Iris pigment epithelial cell (primary cell): ENCODE measurements around the gene FPGS.
"Not testable (repeated sequence)": the region's sequence is repeated elsewhere in the genome, so short reads cannot be mapped to it uniquely, and the experiment has no call there.

Experiments
- DNase-seq: peaks from one replicate; pipeline ENCODE4 v3.0.0-alpha.2; 2011; ENCODE audit warnings: low read depth

The FPGS gene

GRCh38 chr9:127812936-127813675, 10.4 kb downstream of the FPGS start:
- DNase-seq: no peak

DNA sequence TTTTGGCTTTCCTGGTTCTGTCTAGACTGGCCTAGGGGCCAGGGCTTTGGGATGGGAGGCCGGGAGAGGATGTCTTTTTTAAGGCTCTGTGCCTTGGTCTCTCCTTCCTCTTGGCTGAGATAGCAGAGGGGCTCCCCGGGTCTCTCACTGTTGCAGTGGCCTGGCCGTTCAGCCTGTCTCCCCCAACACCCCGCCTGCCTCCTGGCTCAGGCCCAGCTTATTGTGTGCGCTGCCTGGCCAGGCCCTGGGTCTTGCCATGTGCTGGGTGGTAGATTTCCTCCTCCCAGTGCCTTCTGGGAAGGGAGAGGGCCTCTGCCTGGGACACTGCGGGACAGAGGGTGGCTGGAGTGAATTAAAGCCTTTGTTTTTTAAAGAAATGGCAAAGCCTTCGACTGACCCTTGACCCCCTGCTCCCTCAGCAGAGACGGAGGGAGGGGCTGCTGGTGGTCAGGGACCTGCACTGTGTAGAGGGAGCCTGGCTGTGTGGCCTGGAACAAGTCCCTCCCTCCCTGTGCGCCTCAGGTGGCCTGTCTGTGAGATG, 11.1 kb downstream of the FPGS start:
- DNase-seq: no peak

DNA sequence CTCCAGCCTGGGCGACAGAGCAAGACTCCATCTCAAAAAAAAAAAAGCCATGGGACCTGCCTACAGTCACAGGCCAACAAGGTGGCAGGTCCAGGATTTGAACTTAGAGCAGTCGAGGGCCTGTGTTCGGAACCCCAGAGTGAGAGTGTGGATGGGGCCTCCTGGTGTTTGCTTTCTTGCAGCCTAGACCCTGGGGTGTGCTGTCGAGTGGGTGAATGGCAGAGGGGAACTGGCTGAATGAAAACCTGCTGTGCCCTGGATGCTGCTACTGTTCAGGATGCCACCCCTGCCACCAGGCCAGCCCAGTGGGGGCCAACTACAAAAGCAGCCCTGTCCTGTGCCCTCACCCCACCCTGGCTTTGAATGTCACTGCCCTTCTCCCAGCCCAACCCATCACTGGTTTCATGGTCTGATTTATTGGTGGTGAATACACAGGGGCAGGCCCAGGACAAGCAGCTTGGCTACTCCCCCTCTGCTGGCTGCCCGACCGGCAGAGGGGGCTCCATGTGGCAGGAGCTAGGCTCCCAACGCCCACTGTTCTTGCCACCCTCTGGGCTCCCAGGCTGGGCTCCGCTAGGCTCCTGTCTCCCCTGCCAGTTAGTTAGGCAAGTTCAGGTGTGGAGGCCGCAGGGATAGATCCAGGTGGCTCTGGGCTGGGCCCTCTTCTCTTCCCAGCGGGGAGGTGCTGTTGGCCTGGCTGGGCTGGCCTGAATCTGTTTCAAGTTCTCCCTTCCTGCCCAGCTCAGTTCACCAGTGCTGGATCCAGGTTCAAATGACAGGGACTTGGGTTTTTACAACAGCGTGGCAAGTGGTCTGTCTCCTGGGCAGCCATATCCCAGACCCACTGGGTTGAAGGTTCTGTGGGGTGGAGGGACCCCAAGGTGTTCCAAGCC, 12.2 kb downstream of the FPGS start:
- DNase-seq: no peak

DNA sequence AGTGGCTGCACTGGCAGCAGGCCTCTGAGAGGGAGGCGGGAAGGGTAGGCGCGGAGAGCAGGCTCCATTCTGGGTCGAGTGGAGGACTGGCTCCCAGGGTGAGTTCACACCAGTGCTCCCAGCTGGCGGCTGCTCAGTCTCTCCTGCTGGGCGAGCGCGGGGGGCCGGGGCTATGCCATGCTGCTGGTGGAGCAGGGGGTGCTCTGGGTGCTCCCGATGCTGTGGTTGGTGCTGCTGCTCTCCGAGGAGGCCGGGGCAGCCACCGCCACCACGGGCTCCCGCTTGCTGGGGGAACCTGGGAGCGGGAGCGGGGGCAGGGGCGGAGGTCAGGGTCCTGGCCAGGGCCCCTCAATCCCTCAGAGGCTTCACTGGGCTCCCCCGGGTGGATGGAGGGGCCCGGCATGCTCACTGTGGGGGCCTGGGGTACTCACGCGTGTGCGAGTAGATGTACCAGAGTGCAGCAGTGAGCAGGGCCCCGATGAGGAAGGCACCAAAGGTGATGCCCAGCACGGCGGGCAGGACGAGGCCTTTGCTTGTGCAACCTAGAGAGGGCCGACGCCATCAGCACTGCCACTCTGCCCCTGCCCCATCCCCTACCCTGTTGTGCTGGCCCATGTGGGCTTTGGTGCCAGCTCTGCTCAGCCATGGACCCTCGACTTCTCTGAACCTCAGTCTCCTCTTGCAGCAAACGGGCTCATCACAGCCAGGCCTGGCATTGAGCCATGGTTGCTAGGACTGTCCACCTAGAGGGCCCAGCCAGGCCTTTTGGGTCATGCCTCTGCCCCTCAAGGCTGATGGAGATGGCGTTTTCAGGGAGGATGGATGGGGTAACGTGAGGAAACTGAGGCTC, 13.1 kb downstream of the FPGS start:
- no peak for DNase-seq

GRCh38 chr9:127816362-127816725, 13.7 kb downstream of the FPGS start:
- no peak for DNase-seq

DNA sequence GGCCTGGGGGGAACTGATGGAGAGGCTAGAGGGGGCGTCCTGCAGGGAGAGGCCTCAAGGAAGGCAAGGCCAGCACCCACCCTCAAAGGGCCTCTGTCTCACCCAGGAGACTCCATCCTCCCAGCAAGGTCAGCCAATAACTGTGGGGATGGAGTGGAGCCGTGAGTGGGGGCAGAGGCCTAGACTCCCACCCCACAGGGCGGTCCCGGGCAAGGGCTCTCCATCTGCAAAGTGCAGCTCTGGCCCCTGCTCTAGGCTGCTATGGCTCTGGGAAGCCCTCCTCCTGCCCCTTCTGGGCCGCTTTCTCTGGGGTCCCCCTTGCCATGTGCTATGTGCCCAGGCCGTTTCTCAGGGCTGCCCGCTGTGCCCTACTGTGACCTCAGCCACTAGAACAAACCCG, 14.0 kb downstream of the FPGS start:
- no peak for DNase-seq

DNA sequence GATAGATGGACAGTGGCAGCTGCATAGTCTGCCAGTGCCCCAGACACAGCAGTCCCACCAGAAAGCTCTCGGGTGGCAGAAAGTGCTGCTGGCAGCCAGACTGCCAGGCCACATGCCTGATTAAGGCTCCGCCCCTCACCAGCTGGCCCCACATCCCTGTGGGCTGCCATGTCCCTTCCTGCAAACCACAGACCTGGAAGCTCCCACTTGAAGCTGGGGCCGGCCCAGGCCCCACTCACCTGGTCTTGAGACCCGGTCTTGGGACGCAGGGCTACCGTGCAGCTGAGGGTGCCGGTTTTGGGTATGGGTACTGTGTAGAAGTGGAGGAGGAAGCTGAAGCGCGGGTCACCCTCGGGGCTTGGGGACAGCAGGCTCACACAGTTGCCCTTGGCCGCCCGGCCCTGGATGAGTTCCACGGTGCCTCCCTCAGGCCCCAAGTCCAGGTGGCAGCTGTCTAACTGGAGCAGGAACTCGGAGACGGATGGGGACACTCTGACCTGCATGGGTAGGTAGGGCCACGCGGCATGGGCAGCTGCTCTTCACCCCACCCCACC, 15.3 kb downstream of the FPGS start:
- DNase-seq: no peak

- no peak for DNase-seq
Measured at GRCh38 chr9:127818574-127818973, 15.9 kb downstream of the FPGS start.

DNA sequence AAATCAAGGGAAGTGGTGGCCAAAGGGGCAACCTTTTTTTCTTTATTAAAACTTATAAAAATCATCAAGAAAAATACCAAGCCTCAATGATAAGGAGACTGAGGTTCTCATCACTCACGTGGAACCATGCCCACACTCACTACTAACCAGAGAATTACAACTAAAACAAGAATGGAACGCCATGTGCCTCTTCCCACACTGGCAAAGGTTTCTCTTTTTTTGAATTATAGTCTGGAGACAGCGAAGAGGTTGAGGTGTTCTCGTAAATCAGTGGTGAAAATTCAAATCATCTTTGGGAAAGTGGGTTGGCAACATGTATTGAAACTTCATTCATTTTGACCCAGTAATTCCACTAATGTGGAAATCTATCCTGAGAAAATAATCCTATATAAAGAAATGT, 19.4 kb downstream of the FPGS start:
- DNase-seq: no peak

GRCh38 chr9:127825319-127826051, 22.8 kb downstream of the FPGS start:
- DNase-seq: no peak

- no peak for DNase-seq
Measured at GRCh38 chr9:127826253-127826913, 23.7 kb downstream of the FPGS start.

- peak; percentile 63 for DNase-seq
Measured at GRCh38 chr9:127828262-127829031, 25.8 kb downstream of the FPGS start.

GRCh38 chr9:127829205-127829906, 26.7 kb downstream of the FPGS start:
- no peak for DNase-seq

DNA sequence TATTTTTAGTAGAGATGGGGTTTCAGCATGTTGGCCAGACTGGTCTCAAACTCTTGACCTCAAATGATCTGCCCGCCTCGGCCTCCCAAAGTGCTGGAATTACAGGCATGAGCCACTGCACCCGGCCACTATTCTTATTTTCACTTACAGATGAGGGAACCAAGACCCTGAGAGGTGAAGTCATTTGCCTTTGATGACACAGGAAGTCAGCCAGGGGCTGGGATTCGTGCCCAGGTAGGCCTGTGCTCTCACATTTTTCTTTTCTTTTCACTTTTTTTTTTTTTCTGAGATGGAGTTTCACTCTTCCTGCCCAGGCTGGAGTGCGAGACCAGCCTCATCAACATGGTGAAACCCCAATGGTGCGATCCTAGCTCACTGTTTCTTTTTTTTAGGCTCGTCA, 29.6 kb downstream of the FPGS start:
- no peak for DNase-seq

DNA sequence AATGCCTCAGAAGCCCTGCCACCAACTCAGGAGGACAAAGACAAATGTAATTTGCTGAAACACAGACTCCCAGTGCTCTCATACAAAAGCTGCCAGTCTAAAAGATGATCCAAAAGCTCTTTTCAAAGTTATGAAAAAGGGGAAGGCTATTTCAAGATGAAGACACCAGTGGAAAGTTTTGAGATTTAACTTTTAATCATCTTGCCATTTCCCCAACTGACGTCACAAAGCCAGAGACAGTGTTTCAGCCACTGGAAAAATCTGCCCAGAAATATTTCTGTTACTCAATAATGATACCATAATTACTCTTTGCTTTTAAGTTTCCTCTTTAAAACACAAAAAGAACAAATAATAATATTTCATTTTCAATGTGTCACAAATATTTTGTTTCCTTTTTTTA, 30.9 kb downstream of the FPGS start:
- peak; percentile 50 for DNase-seq

- peak; percentile 79 for DNase-seq
Measured at GRCh38 chr9:127835991-127836516, 33.4 kb downstream of the FPGS start.

DNA sequence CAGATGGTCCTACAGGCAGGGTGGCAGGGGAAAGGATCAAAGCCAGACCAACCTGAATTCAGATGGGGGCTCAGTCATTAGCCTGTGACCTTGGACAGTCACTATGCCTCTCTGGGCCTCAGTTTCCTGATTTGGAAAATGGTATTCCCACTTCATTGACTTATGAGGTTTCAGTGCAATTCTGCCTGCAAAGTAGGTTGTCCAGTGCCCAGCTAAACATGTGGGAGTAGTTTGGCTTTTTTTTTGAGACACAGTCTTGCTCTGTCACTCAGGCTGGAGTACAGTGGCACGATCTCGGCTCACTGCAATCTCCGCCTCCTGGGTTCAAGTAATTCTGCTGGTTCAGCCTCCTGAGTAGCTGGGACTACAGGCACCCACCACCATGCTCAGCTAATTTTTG, 33.9 kb downstream of the FPGS start:
- not testable (repeated sequence) for DNase-seq

- no peak for DNase-seq
Measured at GRCh38 chr9:127837346-127837745, 34.7 kb downstream of the FPGS start.
